HEK293T (cell line): ENCODE measurements around the gene DHRS12.
A peak's percentile ranks its signal among the peaks of the same experiment; 100 is the strongest.

Experiments
- CTCF ChIA-PET: fragments of 350-600 bp; formaldehyde crosslinking; extraction: SDS; loops from one replicate; lab custom pipeline; 2021; ENCODE audit warnings: antibody characterized with exemption, inconsistent platforms; lab: Yijun Ruan, JAX
- POLR2A ChIA-PET: fragments of 350-600 bp; formaldehyde crosslinking; extraction: SDS; loops from one replicate; lab custom pipeline; 2020; ENCODE audit warnings: antibody characterized with exemption, inconsistent platforms; lab: Yijun Ruan, JAX
- DNase-seq: peaks from one replicate; pipeline ENCODE4 v3.0.0; 2012; ENCODE audit warnings: mixed read lengths; ENCODE audit errors: extremely low spot score
- ARNT ChIP-seq: fragments of 450-650 bp; IDR thresholded peaks from 2 replicates; pipeline ENCODE4 v1.6.1; 2017; ENCODE audit warnings: mild to moderate bottlenecking
- BHLHE40 ChIP-seq: fragments of 450-650 bp; IDR thresholded peaks from 2 replicates; pipeline ENCODE4 v1.6.1; 2016; ENCODE audit warnings: mild to moderate bottlenecking, moderate library complexity, borderline replicate concordance
- CTBP1 ChIP-seq: fragments of 450-650 bp; IDR thresholded peaks from 2 replicates; pipeline ENCODE4 v1.6.1; 2016; ENCODE audit warnings: borderline replicate concordance
- ELF4 ChIP-seq: fragments of 450-650 bp; IDR thresholded peaks from 2 replicates; pipeline ENCODE4 v1.6.1; 2017; ENCODE audit warnings: antibody characterized with exemption
- FOXA1 ChIP-seq: fragments of 450-650 bp; IDR thresholded peaks from 2 replicates; pipeline ENCODE4 v1.6.1; 2016; ENCODE audit warnings: mild to moderate bottlenecking
- FOXK2 ChIP-seq: fragments of 450-650 bp; IDR thresholded peaks from 2 replicates; pipeline ENCODE4 v1.6.1; 2016; ENCODE audit warnings: mild to moderate bottlenecking
- FOXM1 ChIP-seq: fragments of 450-650 bp; IDR thresholded peaks from 2 replicates; pipeline ENCODE4 v1.6.1; 2017; ENCODE audit warnings: mild to moderate bottlenecking, borderline replicate concordance
- HDGF ChIP-seq: fragments of 450-650 bp; IDR thresholded peaks from 2 replicates; pipeline ENCODE4 v1.6.1; 2017; ENCODE audit warnings: antibody characterized with exemption, borderline replicate concordance
- L3MBTL2 ChIP-seq: fragments of 450-650 bp; conservative IDR thresholded peaks from 2 replicates; pipeline ENCODE4 v1.6.1; 2016; ENCODE audit warnings: mild to moderate bottlenecking
- LEF1 ChIP-seq: fragments of 450-650 bp; IDR thresholded peaks from 2 replicates; pipeline ENCODE4 v1.6.1; 2017; ENCODE audit warnings: mild to moderate bottlenecking, borderline replicate concordance
- NFRKB ChIP-seq: fragments of 450-650 bp; IDR thresholded peaks from 2 replicates; pipeline ENCODE4 v1.6.1; 2016; ENCODE audit warnings: mild to moderate bottlenecking, moderate library complexity
- SP1 ChIP-seq: fragments of 450-650 bp; IDR thresholded peaks from 2 replicates; pipeline ENCODE4 v1.6.1; 2017
- SUZ12 ChIP-seq: fragments of 450-650 bp; IDR thresholded peaks from 2 replicates; pipeline ENCODE4 v1.6.1; 2016; ENCODE audit warnings: mild to moderate bottlenecking
- TARDBP ChIP-seq: fragments of 450-650 bp; IDR thresholded peaks from 2 replicates; pipeline ENCODE4 v1.6.1; 2016
- ZNF384 ChIP-seq: fragments of 450-650 bp; IDR thresholded peaks from 2 replicates; pipeline ENCODE4 v1.6.1; 2016
- TF ChIP-seq, protein P1 (sequence below): fragments of 450-650 bp; IDR thresholded peaks from 2 replicates; pipeline ENCODE4 v1.6.1; 2016

DHRS12 gene

DNA sequence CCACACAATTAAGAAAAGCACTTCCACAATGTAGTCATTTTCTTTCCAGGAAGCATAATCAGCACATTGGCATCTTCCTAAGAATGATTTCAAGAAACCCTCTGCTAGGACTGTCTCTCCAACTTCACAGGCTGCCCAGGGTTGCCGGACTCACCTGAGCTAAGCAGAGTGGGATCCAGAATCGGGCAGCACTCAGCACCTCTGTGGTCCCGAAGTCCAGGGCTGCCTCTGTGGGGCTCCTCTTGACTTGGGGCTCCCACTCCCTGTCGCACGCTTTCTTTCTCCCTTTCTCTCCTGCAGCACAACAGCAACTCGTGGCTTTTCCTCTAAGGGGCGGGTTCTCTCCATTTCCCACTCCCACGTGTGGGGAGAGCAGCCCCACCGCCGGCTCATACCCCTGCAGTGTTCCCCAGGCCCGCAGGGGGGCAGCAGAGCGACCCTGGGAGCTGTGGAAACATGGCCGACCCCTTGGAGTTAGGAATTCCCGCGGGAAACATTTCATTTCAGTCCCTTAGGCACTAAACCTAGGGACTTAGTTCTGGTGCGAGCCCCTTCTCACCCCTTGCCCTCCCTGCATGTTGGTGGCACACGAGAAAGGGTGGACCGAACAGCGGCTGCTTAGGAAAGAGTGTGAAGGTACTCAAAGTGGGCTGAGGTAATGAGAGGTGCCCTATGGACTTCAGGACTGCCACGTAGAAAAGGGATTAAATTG is 41.1 kb upstream of the DHRS12 start, which contains the start of gene TMEM272:
Gene TMEM272, minus strand, starts transcription at position 316 of the 712 bp plus-strand sequence. CDS start 6,647 bp downstream, outside the sequence.
- CTCF ChIA-PET = interaction anchor here (0.6 to 1.0 kb wide), 3 partner anchors 77 to 283 kb away, joined by 3 read pairs; no protein-coding TSS in a partner anchor
- peak; percentile 89 for DNase-seq
- POLR2A ChIA-PET = no interaction called here
- TF ChIP-seq L3MBTL2 (peak; percentile 82), NFRKB (peak; percentile 24; the same call in 1 of the 2 replicates)
- TF ChIP-seq, protein P1, sequence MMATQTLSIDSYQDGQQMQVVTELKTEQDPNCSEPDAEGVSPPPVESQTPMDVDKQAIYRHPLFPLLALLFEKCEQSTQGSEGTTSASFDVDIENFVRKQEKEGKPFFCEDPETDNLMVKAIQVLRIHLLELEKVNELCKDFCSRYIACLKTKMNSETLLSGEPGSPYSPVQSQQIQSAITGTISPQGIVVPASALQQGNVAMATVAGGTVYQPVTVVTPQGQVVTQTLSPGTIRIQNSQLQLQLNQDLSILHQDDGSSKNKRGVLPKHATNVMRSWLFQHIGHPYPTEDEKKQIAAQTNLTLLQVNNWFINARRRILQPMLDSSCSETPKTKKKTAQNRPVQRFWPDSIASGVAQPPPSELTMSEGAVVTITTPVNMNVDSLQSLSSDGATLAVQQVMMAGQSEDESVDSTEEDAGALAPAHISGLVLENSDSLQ = no peak

- DNase-seq = no peak
- ChIA-PET CTCF (no interaction called here), POLR2A (no interaction called here)
- TF ChIP-seq CTBP1 (no peak), ELF4 (no peak), TARDBP (no peak), FOXA1 (no peak), HDGF (no peak), FOXK2 (no peak), SP1 (no peak), FOXM1 (no peak), ARNT (no peak), LEF1 (no peak), SUZ12 (no peak), BHLHE40 (no peak), L3MBTL2 (no peak), NFRKB (no peak)
- TF ChIP-seq, protein P1 = no peak
Measured at GRCh38 chr13:51843529-51843928, 39.6 kb upstream of the DHRS12 start.

DNA sequence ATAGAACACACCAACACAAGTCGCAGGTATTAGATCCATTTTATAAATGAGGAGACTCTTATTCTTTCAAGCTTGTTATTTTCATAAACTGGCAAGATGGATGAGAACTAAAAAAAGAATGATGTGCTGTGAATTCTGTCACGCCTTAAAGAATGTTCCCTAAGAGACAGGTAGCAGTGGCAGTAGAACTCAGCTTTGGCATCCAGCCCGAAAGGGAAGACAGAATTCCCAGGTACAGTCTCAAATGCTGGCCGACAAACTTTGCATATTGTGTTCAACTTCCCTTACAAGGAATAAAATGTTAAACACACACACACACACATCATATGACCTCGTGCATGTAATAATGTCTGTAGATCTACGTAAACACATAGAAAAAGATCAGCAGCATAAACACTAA is 37.8 kb upstream of the DHRS12 start:
- TF ChIP-seq, protein P1 = no peak
- TF ChIP-seq L3MBTL2 (no peak), FOXK2 (no peak), CTBP1 (no peak), LEF1 (no peak), ARNT (no peak), TARDBP (no peak)
- CTCF ChIA-PET = no interaction called here
- POLR2A ChIA-PET = no interaction called here
- DNase-seq = no peak

DNA sequence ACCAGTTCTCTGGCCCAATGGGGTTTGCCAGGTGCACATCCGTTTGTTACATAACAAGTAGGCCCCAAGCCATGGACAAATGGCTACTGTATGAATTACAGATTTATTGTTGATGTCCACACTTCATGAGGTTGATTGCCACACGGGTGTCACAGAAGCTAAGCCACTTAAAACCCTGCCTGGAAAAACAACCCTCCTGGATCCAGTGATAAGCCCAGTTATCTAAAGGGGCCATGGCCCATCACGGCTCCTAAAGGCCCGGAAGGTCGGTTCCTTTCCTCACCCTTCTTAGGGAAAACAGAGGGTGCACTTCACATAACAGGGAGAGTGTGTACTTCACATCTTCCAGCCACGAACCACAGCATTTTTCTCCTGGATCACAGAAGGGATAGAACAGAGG is 37.0 kb upstream of the DHRS12 start:
- POLR2A ChIA-PET = no interaction called here
- TF ChIP-seq FOXK2 = no peak
- no peak for TF ChIP-seq L3MBTL2
- TF ChIP-seq BHLHE40 = no peak
- TF ChIP-seq HDGF = no peak
- TF ChIP-seq SUZ12 = no peak
- no peak for TF ChIP-seq LEF1
- no peak for TF ChIP-seq FOXA1
- TF ChIP-seq, protein P1 = no peak
- no peak for TF ChIP-seq CTBP1
- CTCF ChIA-PET = no interaction called here
- DNase-seq = no peak

- no peak for DNase-seq
- ChIA-PET CTCF (no interaction called here), POLR2A (no interaction called here)
- no peak for TF ChIP-seq NFRKB
- no peak for TF ChIP-seq TARDBP
- TF ChIP-seq ELF4 = no peak
- TF ChIP-seq FOXA1 = no peak
- no peak for TF ChIP-seq ZNF384
- TF ChIP-seq, protein P1 = no peak
- no peak for TF ChIP-seq FOXK2
- TF ChIP-seq SP1 = no peak
- TF ChIP-seq LEF1 = no peak
Measured at GRCh38 chr13:51839711-51840540, 36.0 kb upstream of the DHRS12 start.
